Measurements from ENCODE around the gene BEX2.

Gene BEX2

DNA sequence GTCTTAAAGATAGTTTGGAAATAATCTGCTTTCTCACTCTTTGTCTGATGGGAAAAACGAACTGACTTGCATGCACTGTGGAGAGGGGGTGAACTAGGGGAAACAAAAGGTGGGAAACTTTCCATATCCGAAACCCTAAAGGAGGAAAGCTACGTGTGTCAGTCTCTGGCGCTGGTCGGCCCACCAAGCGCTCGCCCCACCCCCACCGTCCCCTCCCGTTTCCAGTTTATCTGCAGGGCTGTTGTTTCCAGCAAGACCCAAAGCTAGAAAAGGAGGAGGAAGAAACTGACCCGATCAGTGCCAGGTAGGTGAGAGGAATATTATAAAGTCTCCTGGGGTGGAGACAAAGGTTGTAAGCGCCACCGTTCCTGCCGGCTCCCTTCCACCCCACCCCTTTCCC, 46.1 kb upstream of the BEX2 start:
- H3K4me3 ChIP-seq (ENCODE audit: low read length): peak overlapping the region; percentile 91
- no peak overlapping the region for H3K27ac ChIP-seq (ENCODE audit: low read length)
- H3K4me1 ChIP-seq (ENCODE audit: low read length): 0 out of 2 replicates have a peak, but pooled peaks cover 5% of the 10 kb centered on the region
- no peaks in the 10 kb centered on the region for H3K79me2 ChIP-seq (ENCODE audit: low read length)
- H3K9ac ChIP-seq (ENCODE audit: low read length): peak overlapping the region; percentile 75
- H3K27me3 ChIP-seq (ENCODE audit: low read depth, low read length): no peaks in the 10 kb centered on the region
- H3K36me3 ChIP-seq (replicated peaks; ENCODE audit: low read depth, low read length): no peaks in the 10 kb centered on the region
- TF ChIP-seq, protein P1, sequence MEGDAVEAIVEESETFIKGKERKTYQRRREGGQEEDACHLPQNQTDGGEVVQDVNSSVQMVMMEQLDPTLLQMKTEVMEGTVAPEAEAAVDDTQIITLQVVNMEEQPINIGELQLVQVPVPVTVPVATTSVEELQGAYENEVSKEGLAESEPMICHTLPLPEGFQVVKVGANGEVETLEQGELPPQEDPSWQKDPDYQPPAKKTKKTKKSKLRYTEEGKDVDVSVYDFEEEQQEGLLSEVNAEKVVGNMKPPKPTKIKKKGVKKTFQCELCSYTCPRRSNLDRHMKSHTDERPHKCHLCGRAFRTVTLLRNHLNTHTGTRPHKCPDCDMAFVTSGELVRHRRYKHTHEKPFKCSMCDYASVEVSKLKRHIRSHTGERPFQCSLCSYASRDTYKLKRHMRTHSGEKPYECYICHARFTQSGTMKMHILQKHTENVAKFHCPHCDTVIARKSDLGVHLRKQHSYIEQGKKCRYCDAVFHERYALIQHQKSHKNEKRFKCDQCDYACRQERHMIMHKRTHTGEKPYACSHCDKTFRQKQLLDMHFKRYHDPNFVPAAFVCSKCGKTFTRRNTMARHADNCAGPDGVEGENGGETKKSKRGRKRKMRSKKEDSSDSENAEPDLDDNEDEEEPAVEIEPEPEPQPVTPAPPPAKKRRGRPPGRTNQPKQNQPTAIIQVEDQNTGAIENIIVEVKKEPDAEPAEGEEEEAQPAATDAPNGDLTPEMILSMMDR (IDR thresholded peaks at IDR 0.05; ENCODE audit: low read depth, low read length): no peak
- TF ChIP-seq EZH2phosphoT487 (IDR thresholded peaks at IDR 0.05; ENCODE audit: low read depth): no peak
- peak overlapping the region; percentile 95; the same call in 1 of the 2 replicates for H2AFZ ChIP-seq (ENCODE audit: low read depth, low read length)
- no peaks in the 10 kb centered on the region for H4K20me1 ChIP-seq (ENCODE audit: insufficient read depth, low read length)
- H3K4me2 ChIP-seq (ENCODE audit: low read length): peak overlapping the region; percentile 87
- H3K9me3 ChIP-seq (ENCODE audit: insufficient read depth, low read length): no peaks in the 10 kb centered on the region

DNA sequence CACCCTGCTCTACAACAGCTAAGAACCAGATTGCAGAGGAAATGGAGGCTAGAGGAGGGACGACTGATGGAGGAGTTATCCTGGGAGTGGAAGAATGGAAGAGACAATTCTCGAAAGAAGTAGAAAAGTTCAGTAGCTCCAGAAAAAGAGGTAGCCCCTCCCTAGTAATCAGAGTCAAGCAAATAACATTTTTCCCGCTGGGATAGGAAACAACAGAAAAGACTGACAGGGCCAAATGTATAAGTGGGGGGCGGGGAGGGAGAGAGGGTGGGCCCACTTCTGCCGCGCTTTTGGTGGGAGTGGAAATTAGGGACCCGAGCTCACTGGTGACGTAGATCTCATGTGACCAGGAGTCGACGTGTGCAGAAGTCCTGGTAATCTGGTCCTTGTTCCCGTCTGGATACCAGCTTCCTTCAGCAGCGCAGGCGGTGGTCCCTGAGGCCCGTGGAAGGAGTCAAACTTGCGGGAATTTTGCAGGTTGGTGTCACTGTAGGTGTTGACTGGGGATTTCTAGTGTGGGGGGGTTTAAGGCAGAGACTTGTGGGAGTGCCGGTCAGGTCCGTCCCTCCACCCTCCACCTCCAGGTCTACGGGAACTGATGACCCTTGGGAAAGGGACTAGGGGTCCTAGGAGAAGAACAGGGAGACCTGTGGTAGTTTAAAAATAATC, 45.5 kb upstream of the BEX2 start, which contains the start of gene TCEAL9:
Gene TCEAL9, plus strand, starts transcription at position 377 of the 669 bp plus-strand sequence. CDS start 1,179 bp downstream, outside the sequence.
- Histone ChIP-seq H4K20me1 (ENCODE audit: insufficient read depth, low read length) (no peaks in the 10 kb centered on the region), H3K9ac (ENCODE audit: low read length) (peak within 1 kb of the TSS; percentile 75), H3K4me2 (ENCODE audit: low read length) (peak within 1 kb of the TSS; percentile 87), H2AFZ (ENCODE audit: low read depth, low read length) (peak within 1 kb of the TSS; percentile 95), H3K9me3 (ENCODE audit: insufficient read depth, low read length) (no peaks in the 10 kb centered on the region), H3K4me1 (ENCODE audit: low read length) (0 out of 2 replicates have a peak, but pooled peaks cover 5% of the 10 kb centered on the region), H3K4me3 (ENCODE audit: low read length) (peak within 1 kb of the TSS; percentile 91), H3K36me3 (replicated peaks; ENCODE audit: low read depth, low read length) (no peaks in the 10 kb centered on the region), H3K27me3 (ENCODE audit: low read depth, low read length) (no peaks in the 10 kb centered on the region), H3K27ac (ENCODE audit: low read length) (no peak within 1 kb of the TSS), H3K79me2 (ENCODE audit: low read length) (no peaks in the 10 kb centered on the region)
- TF ChIP-seq, protein P1 (IDR thresholded peaks at IDR 0.05; ENCODE audit: low read depth, low read length): no peak
- TF ChIP-seq EZH2phosphoT487 (IDR thresholded peaks at IDR 0.05; ENCODE audit: low read depth): no peak

DNA sequence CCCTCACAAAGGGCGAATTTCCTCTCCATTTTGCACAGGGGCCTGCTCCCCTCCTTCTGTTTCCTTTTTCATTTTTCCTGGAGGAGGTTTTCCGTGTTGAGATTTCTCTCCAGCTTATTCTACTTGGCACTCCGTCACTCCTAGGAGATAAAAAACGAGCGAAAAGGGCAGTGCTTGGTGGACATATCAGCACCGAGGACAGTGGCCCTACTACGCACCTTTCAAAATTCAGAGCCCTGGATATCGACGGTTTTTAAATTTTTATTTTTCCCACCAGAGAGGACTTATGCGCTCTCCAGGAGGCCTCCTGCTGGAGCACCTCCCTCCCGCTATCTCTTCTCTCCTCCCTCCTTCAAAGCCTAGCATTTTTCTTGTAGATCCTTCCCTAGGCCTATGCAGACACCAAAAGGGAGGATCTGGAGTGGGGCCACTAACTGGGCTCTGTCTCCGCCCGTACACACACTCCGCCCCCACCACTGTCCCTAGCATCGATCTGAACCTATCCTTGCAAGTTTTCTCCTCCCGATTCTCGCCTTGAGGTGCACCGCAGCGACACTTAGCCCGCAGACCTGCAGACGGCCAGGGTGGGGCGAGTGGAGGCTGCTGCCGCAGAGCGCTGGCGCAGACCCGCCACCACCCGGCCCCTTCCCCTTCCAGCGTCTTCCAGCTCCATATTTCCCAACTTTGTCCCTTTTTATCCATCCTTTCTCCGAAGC, 37.0 kb upstream of the BEX2 start:
- no peak overlapping the region for H3K27ac ChIP-seq (ENCODE audit: low read length)
- H2AFZ ChIP-seq (ENCODE audit: low read depth, low read length): no peak overlapping the region
- no peak overlapping the region for H3K4me2 ChIP-seq (ENCODE audit: low read length)
- no peaks in the 10 kb centered on the region for H3K79me2 ChIP-seq (ENCODE audit: low read length)
- no peaks in the 10 kb centered on the region for H4K20me1 ChIP-seq (ENCODE audit: insufficient read depth, low read length)
- H3K4me3 ChIP-seq (ENCODE audit: low read length): no peak overlapping the region
- H3K4me1 ChIP-seq (ENCODE audit: low read length): no peaks in the 10 kb centered on the region
- no peaks in the 10 kb centered on the region for H3K9me3 ChIP-seq (ENCODE audit: insufficient read depth, low read length)
- TF ChIP-seq, protein P1 (IDR thresholded peaks at IDR 0.05; ENCODE audit: low read depth, low read length): no peak
- no peak for TF ChIP-seq EZH2phosphoT487 (IDR thresholded peaks at IDR 0.05; ENCODE audit: low read depth)
- no peak overlapping the region for H3K9ac ChIP-seq (ENCODE audit: low read length)
- no peaks in the 10 kb centered on the region for H3K27me3 ChIP-seq (ENCODE audit: low read depth, low read length)
- H3K36me3 ChIP-seq (replicated peaks; ENCODE audit: low read depth, low read length): no peaks in the 10 kb centered on the region

DNA sequence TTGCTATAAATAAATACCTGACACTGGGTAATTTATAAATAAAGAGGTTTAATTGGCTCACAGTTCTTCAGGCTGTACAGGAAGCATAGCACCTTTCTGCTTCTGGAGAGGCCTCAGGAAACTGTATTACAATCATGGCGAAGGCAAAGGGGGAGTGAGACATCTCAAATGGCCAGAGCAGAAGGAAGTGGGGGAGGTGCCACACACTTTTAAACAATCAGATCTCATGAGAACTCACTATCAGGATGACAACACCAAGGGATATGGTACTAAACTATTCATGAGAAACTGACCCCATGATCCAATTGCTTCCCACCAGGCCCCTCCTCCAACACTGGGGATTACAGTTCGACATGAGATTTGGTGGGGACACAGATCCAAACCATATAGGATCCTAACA, 33.8 kb upstream of the BEX2 start:
- no peaks in the 10 kb centered on the region for H3K79me2 ChIP-seq (ENCODE audit: low read length)
- no peak overlapping the region for H2AFZ ChIP-seq (ENCODE audit: low read depth, low read length)
- no peaks in the 10 kb centered on the region for H3K4me1 ChIP-seq (ENCODE audit: low read length)

More for the DNA sequence above, 33.8 kb upstream of the BEX2 start:
- H3K36me3 ChIP-seq (replicated peaks; ENCODE audit: low read depth, low read length): no peaks in the 10 kb centered on the region
- no peak overlapping the region for H3K4me2 ChIP-seq (ENCODE audit: low read length)
- peaks cover 3% of the 10 kb centered on the region; the same call in 1 of the 2 replicates for H3K27me3 ChIP-seq (ENCODE audit: low read depth, low read length)
- no peaks in the 10 kb centered on the region for H3K9me3 ChIP-seq (ENCODE audit: insufficient read depth, low read length)
- no peak overlapping the region for H3K9ac ChIP-seq (ENCODE audit: low read length)
- H4K20me1 ChIP-seq (ENCODE audit: insufficient read depth, low read length): no peaks in the 10 kb centered on the region
- TF ChIP-seq, protein P1 (IDR thresholded peaks at IDR 0.05; ENCODE audit: low read depth, low read length): no peak
- TF ChIP-seq EZH2phosphoT487 (IDR thresholded peaks at IDR 0.05; ENCODE audit: low read depth): no peak
- no peak overlapping the region for H3K27ac ChIP-seq (ENCODE audit: low read length)
- H3K4me3 ChIP-seq (ENCODE audit: low read length): no peak overlapping the region
